WTC11 (cell line): ENCODE data around the gene IFT122. TPM values are rescaled to one million over a fixed set of nuclear protein-coding genes. Genes with fewer than 3 reads are reported as not detected.

Experiments used
- ATAC-seq: fragments of 200-7000 bp; cut with Tn5 transposase; 2 replicates; pipeline ENCODE4 v1.10.0; 2021; ENCODE audit warnings: mild to moderate bottlenecking, moderate library complexity
- Bru-seq: library from RNA; stranded (reverse); fragments of 400-500 nt; gene quantifications from one replicate; lab custom pipeline; 2021; lab: Mats Ljungman, UMichigan
- CTCF ChIA-PET: fragments of 300-600 bp; sonication (Branson Sonifier 250); formaldehyde crosslinking; loops from one replicate; lab custom pipeline; 2021; ENCODE audit warnings: antibody characterized with exemption; lab: Charles Lee
- POLR2A ChIA-PET: fragments of 350-600 bp; sonication (Branson Sonifier 250); formaldehyde crosslinking; loops from one replicate; lab custom pipeline; 2021; ENCODE audit warnings: antibody characterized with exemption; lab: Charles Lee
- DNase-seq: peaks from one replicate; pipeline ENCODE4 v3.0.0; 2021; ENCODE audit warnings: low spot score
- H3K27ac Mint-ChIP-seq: 2 replicates; pipeline ENCODE4 v1.8.0; 2021; ENCODE audit warnings: mixed read lengths
- H3K27me3 Mint-ChIP-seq: 2 replicates; pipeline ENCODE4 v1.8.0; 2021; ENCODE audit warnings: low read depth, mild to moderate bottlenecking, moderate library complexity, mixed read lengths
- H3K36me3 Mint-ChIP-seq: 2 replicates; pipeline ENCODE4 v1.8.0; 2021; ENCODE audit warnings: mixed read lengths
- H3K4me1 Mint-ChIP-seq: 2 replicates; pipeline ENCODE4 v1.8.0; 2022; ENCODE audit warnings: mixed read lengths
- H3K4me3 Mint-ChIP-seq: 2 replicates; pipeline ENCODE4 v1.8.0; 2021; ENCODE audit warnings: mild to moderate bottlenecking, moderate library complexity, mixed read lengths
- H3K9me3 Mint-ChIP-seq: 2 replicates; pipeline ENCODE4 v1.8.0; 2021; ENCODE audit warnings: mixed read lengths
- E2F4 ChIP-seq: sonication (generic); formaldehyde crosslinking; IDR thresholded peaks from 2 replicates; pipeline ENCODE4 v1.8.1; 2022; ENCODE audit warnings: low read depth, mild to moderate bottlenecking, moderate library complexity, missing genetic modification reagents, borderline replicate concordance
- ESRRA ChIP-seq: sonication (generic); formaldehyde crosslinking; IDR thresholded peaks from 2 replicates; pipeline ENCODE4 v1.8.1; 2022; ENCODE audit warnings: mild to moderate bottlenecking, missing genetic modification reagents, borderline replicate concordance
- FOXJ3 ChIP-seq: sonication (generic); formaldehyde crosslinking; IDR thresholded peaks from 2 replicates; pipeline ENCODE4 v1.9.0; 2021; ENCODE audit warnings: missing genetic modification reagents, mild to moderate bottlenecking, borderline replicate concordance
- MLX ChIP-seq: sonication (generic); formaldehyde crosslinking; IDR thresholded peaks from 2 replicates; pipeline ENCODE4 v1.8.1; 2023; ENCODE audit warnings: mild to moderate bottlenecking, missing genetic modification reagents, moderate library complexity
- MXD4 ChIP-seq: fragments of 250-450 bp; sonication (Bioruptor Pico); IDR thresholded peaks from 2 replicates; pipeline ENCODE4 v1.8.0; 2021; ENCODE audit warnings: mild to moderate bottlenecking, moderate library complexity, borderline replicate concordance
- MYBL2 ChIP-seq: sonication (generic); formaldehyde crosslinking; IDR thresholded peaks from 2 replicates; pipeline ENCODE4 v1.8.1; 2023; ENCODE audit warnings: mild to moderate bottlenecking, moderate library complexity, missing genetic modification reagents
- NR3C1 ChIP-seq: sonication (generic); formaldehyde crosslinking; conservative IDR thresholded peaks from 2 replicates; pipeline ENCODE4 v1.8.1; 2023; ENCODE audit warnings: low read depth, mild to moderate bottlenecking, missing genetic modification reagents
- OVOL2 ChIP-seq: fragments of 250-450 bp; sonication (Bioruptor Pico); IDR thresholded peaks from 2 replicates; pipeline ENCODE4 v1.9.0; 2021; ENCODE audit warnings: mild to moderate bottlenecking, borderline replicate concordance
- PRDM15 ChIP-seq: sonication (generic); formaldehyde crosslinking; IDR thresholded peaks from 2 replicates; pipeline ENCODE4 v1.8.0; 2022; ENCODE audit warnings: missing genetic modification reagents
- PRRX2 ChIP-seq: fragments of 250-450 bp; sonication (Bioruptor Pico); IDR thresholded peaks from 2 replicates; pipeline ENCODE4 v1.8.0; 2021; ENCODE audit warnings: mild to moderate bottlenecking
- SOX15 ChIP-seq: fragments of 250-450 bp; sonication (Bioruptor Pico); IDR thresholded peaks from 2 replicates; pipeline ENCODE4 v1.9.0; 2021; ENCODE audit warnings: mild to moderate bottlenecking
- TCF7 ChIP-seq: sonication (generic); formaldehyde crosslinking; IDR thresholded peaks from 2 replicates; pipeline ENCODE4 v1.8.0; 2022; ENCODE audit warnings: mild to moderate bottlenecking, low read depth, missing genetic modification reagents, moderate library complexity
- ZBTB43 ChIP-seq: sonication (generic); formaldehyde crosslinking; IDR thresholded peaks from 2 replicates; pipeline ENCODE4 v1.8.1; 2023; ENCODE audit warnings: mild to moderate bottlenecking, missing genetic modification reagents
- ZMAT4 ChIP-seq: fragments of 250-450 bp; sonication (Bioruptor Pico); IDR thresholded peaks from 2 replicates; pipeline ENCODE4 v1.9.0; 2021; ENCODE audit warnings: mild to moderate bottlenecking
- ZNF121 ChIP-seq: sonication (generic); formaldehyde crosslinking; IDR thresholded peaks from 2 replicates; pipeline ENCODE4 v1.8.0; 2023; ENCODE audit warnings: missing genetic modification reagents
- ZNF219 ChIP-seq: sonication (generic); formaldehyde crosslinking; IDR thresholded peaks from 2 replicates; pipeline ENCODE4 v1.8.0; 2023; ENCODE audit warnings: missing genetic modification reagents, mild to moderate bottlenecking, borderline replicate concordance
- ZNF317 ChIP-seq: sonication (generic); formaldehyde crosslinking; IDR thresholded peaks from 2 replicates; pipeline ENCODE4 v1.8.1; 2023; ENCODE audit warnings: low read depth, mild to moderate bottlenecking, moderate library complexity, missing genetic modification reagents, borderline replicate concordance
- long read RNA-seq, 3 experiments: library from RNA in 1 of 3; library from capped mRNA in 1 of 3; library from polyadenylated mRNA in 1 of 3; unstranded in 2 of 3; stranded (forward) in 1 of 3; transcript quantifications; one replicate each; pipeline ENCODE4 v2.0.0, GENCODE V29; 2021
- total RNA-seq: library from RNA; stranded (reverse); gene quantifications from 3 replicates; pipeline ENCODE4 v1.2.3, GENCODE V29; 2021
- TF ChIP-seq, protein P1 (sequence below): sonication (generic); formaldehyde crosslinking; IDR thresholded peaks from 2 replicates; pipeline ENCODE4 v1.8.0; 2022; ENCODE audit warnings: mild to moderate bottlenecking, missing genetic modification reagents
- TF ChIP-seq, protein P2 (sequence below): sonication (generic); formaldehyde crosslinking; IDR thresholded peaks from 2 replicates; pipeline ENCODE4 v1.8.1; 2022; ENCODE audit warnings: low read depth, missing genetic modification reagents, borderline replicate concordance
- TF ChIP-seq, protein P3 (sequence below): fragments of 250-450 bp; sonication (Bioruptor Pico); conservative IDR thresholded peaks from 2 replicates; pipeline ENCODE4 v1.9.0; 2021; ENCODE audit warnings: mild to moderate bottlenecking
- TF ChIP-seq, protein P4 (sequence below): fragments of 250-450 bp; sonication (Bioruptor Pico); IDR thresholded peaks from 2 replicates; pipeline ENCODE4 v1.8.0; 2021; ENCODE audit warnings: mild to moderate bottlenecking

Gene IFT122
- total RNA-seq: 21.6 to 24.2 TPM (median 22.8 TPM) in 3 replicates
- percentile 59 among the genes with signal in this experiment for Bru-seq, nascent RNA
- long read RNA-seq, experiment 1, transcript IFT122-202 (29 exons, 3,841 nt): major isoform, 19 of 93 reads
- long read RNA-seq, experiment 1, partial matches to known transcripts: 9 of 93 reads
- long read RNA-seq, experiment 1, other reads (novel, unspliced or antisense): 59 of 93 reads
- long read RNA-seq, experiment 2, partial matches to known transcripts: 6 of 18 reads
- long read RNA-seq, experiment 2, other reads (novel, unspliced or antisense): 12 of 18 reads
- long read RNA-seq, experiment 3, partial matches to known transcripts: 1 of 5 reads
- long read RNA-seq, experiment 3, other reads (novel, unspliced or antisense): 2 of 5 reads

- peak; percentile 94 for ATAC-seq
- CTCF ChIA-PET: interaction anchor here (0.6 to 2.9 kb wide), 10 partner anchors 9 to 508 kb away, joined by 3 to 25 read pairs (median 4); no protein-coding TSS in a partner anchor
- peak; percentile 98 for DNase-seq
- POLR2A ChIA-PET: interaction anchor here (0.6 to 1.8 kb wide), 9 partner anchors 9 to 178 kb away, joined by 3 to 10 read pairs (median 3); no protein-coding TSS in a partner anchor
- Mint-ChIP-seq H3K9me3 (no peaks in the 10 kb centered on the region), H3K27me3 (no peaks in the 10 kb centered on the region; the same call in 1 of the 2 replicates), H3K4me3 (peak within 1 kb of the TSS; percentile 99), H3K4me1 (peaks cover 31% of the 10 kb centered on the region), H3K27ac (peak within 1 kb of the TSS; percentile 100), H3K36me3 (peaks cover 32% of the 10 kb centered on the region)
- no peak for TF ChIP-seq PRDM15 (CRISPR knock-in tag)
- TF ChIP-seq SOX15 (CRISPR knock-in tag): no peak
- no peak for TF ChIP-seq PRRX2 (CRISPR knock-in tag)
- TF ChIP-seq NR3C1 (CRISPR knock-in tag): no peak
- no peak for TF ChIP-seq TCF7 (CRISPR knock-in tag)
- TF ChIP-seq ZNF219 (CRISPR knock-in tag): no peak
- TF ChIP-seq, protein P1, sequence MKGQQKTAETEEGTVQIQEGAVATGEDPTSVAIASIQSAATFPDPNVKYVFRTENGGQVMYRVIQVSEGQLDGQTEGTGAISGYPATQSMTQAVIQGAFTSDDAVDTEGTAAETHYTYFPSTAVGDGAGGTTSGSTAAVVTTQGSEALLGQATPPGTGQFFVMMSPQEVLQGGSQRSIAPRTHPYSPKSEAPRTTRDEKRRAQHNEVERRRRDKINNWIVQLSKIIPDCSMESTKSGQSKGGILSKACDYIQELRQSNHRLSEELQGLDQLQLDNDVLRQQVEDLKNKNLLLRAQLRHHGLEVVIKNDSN (CRISPR knock-in tag): no peak; the same call in 1 of the 2 replicates
- no peak for TF ChIP-seq FOXJ3 (CRISPR knock-in tag)
- no peak for TF ChIP-seq ESRRA (CRISPR knock-in tag)
- peak; percentile 94 for TF ChIP-seq MYBL2 (CRISPR knock-in tag)
- TF ChIP-seq ZNF317 (CRISPR knock-in tag): no peak
- no peak for TF ChIP-seq MXD4 (CRISPR knock-in tag)
- TF ChIP-seq MLX (CRISPR knock-in tag): no peak
- no peak for TF ChIP-seq E2F4 (CRISPR knock-in tag)
- no peak for TF ChIP-seq ZNF121 (CRISPR knock-in tag)
- no peak for TF ChIP-seq ZMAT4
- TF ChIP-seq, protein P2, sequence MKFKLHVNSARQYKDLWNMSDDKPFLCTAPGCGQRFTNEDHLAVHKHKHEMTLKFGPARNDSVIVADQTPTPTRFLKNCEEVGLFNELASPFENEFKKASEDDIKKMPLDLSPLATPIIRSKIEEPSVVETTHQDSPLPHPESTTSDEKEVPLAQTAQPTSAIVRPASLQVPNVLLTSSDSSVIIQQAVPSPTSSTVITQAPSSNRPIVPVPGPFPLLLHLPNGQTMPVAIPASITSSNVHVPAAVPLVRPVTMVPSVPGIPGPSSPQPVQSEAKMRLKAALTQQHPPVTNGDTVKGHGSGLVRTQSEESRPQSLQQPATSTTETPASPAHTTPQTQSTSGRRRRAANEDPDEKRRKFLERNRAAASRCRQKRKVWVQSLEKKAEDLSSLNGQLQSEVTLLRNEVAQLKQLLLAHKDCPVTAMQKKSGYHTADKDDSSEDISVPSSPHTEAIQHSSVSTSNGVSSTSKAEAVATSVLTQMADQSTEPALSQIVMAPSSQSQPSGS (CRISPR knock-in tag): no peak
- TF ChIP-seq, protein P3, sequence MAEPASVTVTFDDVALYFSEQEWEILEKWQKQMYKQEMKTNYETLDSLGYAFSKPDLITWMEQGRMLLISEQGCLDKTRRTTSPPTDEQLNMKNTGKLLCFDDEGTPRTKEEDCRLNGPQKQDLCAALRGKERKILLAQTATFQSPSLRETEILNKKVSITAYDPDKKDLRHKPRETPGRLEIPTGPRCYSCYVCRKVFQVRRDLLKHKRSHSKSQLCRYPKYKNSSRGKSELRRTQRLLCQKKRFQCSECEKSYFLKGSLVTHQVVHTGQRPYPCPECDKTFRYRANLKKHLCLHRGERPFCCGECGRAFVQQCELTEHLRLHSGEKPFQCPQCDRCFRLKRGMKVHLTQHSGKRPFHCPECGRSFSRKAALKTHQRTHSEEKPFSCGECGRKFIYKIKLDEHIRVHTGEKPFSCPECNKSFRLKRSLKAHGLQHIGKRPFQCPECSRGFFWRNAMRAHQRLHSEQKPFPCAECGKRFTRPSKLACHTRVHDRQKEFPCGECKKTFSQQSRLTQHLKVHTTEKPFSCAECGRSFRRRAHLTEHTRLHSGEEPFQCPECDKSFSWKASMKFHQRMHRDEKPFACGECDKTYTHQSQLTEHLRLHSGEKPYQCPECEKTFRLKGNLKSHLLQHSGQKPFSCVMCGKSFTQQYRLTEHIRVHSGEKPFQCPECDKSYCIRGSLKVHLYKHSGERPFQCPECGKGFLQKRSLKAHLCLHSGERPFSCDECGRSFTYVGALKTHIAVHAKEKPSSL (CRISPR knock-in tag): no peak
- TF ChIP-seq ZBTB43: peak; percentile 73; the same call in 1 of the 2 replicates
- TF ChIP-seq, protein P4, sequence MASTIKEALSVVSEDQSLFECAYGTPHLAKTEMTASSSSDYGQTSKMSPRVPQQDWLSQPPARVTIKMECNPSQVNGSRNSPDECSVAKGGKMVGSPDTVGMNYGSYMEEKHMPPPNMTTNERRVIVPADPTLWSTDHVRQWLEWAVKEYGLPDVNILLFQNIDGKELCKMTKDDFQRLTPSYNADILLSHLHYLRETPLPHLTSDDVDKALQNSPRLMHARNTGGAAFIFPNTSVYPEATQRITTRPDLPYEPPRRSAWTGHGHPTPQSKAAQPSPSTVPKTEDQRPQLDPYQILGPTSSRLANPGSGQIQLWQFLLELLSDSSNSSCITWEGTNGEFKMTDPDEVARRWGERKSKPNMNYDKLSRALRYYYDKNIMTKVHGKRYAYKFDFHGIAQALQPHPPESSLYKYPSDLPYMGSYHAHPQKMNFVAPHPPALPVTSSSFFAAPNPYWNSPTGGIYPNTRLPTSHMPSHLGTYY (CRISPR knock-in tag): no peak
- TF ChIP-seq OVOL2 (CRISPR knock-in tag): no peak
Measured at GRCh38 chr3:129439817-129440617, at the start of gene IFT122, which contains the start of gene MBD4. IFT122 (plus strand) TSS chr3:129440224; CDS start chr3:129440331, 107 bp downstream. MBD4 (minus strand) TSS chr3:129439948; CDS start chr3:129439833, 115 bp downstream.
